Right lobe of liver (tissue), 6 donors: Measurements from ENCODE around the gene IL15RA. TPM values are rescaled to one million over a fixed set of nuclear protein-coding genes. Genes with fewer than 3 reads are reported as not detected.
"Not testable (repeated sequence)": the region's sequence is repeated elsewhere in the genome, so short reads cannot be mapped to it uniquely, and the experiment has no call there.

Experiments used
- ATAC-seq, 4 donors: fragments of 200-7000 bp; cut with Tn5 transposase; one replicate each; pipeline ENCODE4 v1.9.1; 2020; ENCODE audit warnings: mild to moderate bottlenecking in 4 of 4, moderate library complexity in 4 of 4
- DNase-seq, 3 donors: peaks; one replicate each; pipeline ENCODE4 v3.0.0-alpha.2; 2020
- H3K27ac ChIP-seq, 3 donors: fragments of 200-600 bp; one replicate each; pipeline ENCODE4 v1.8.0; 2022
- H3K27me3 ChIP-seq, 2 donors: fragments of 200-600 bp; one replicate each; pipeline ENCODE4 v1.8.0; 2022
- H3K36me3 ChIP-seq, 4 donors: fragments of 200-600 bp; sonication (generic) in 1 of 4; one replicate each; pipeline versions ENCODE4 v1.5.1 to v1.8.0; 2017 to 2022; ENCODE audit warnings: control low read depth in 1 of 4
- H3K4me1 ChIP-seq, 4 donors: fragments of 200-600 bp; sonication (generic) in 1 of 4; one replicate each; pipeline versions ENCODE4 v1.5.1 to v1.8.0; 2017 to 2022; ENCODE audit warnings: control low read depth in 1 of 4
- H3K4me3 ChIP-seq, 3 donors: fragments of 200-600 bp; one replicate each; pipeline ENCODE4 v1.8.0; 2022
- H3K9me3 ChIP-seq, 4 donors: fragments of 200-600 bp; sonication (generic) in 1 of 4; one replicate each; pipeline versions ENCODE4 v1.5.1 to v1.8.0; 2017 to 2022; ENCODE audit warnings: control low read depth in 1 of 4
- POLR2A ChIP-seq: fragments of 450-650 bp; IDR thresholded peaks from one replicate; pipeline ENCODE4 v1.6.1; 2017; ENCODE audit warnings: antibody characterized with exemption, mild to moderate bottlenecking
- WGBS: methylation state at CpG from one replicate; pipeline ENCODE4 v1.1.6; 2018; ENCODE audit warnings: low coverage, low lambda C conversion rate; ENCODE audit not compliant: insufficient coverage; ENCODE audit errors: missing lambda C conversion rate; 5-methylcytosine and 5-hydroxymethylcytosine counted together
- intact Hi-C, 2 donors: fragments of 100-400 bp; cut with DNase I; formaldehyde crosslinking; loops; one replicate each; pipeline versions ENCODE4 v1.11.2 to v1.14.1; 2022
- total RNA-seq, 6 experiments: library from RNA; depleted of rRNA in 2 of 6; stranded (reverse); fragments of >200 nt in 2 of 6; fragmentation: NEBNext Ultra II Directional in 3 of 6; extraction: Animal tissue kit (Norgen Biotek cat#: 25700) in 3 of 6; gene quantifications; one replicate each; pipeline versions ENCODE4 v1.1.0 to v1.2.4, GENCODE V29; 2016 to 2023
- TF ChIP-seq, protein P1 (sequence below), 4 donors: fragments of 200-600 bp in 3 of 4; fragments of 450-650 bp in 1 of 4; IDR thresholded peaks; one replicate each; pipeline versions ENCODE4 v1.5.1 to v1.8.0; 2016 to 2022; ENCODE audit warnings: antibody characterized with exemption in 4 of 4, mild to moderate bottlenecking in 2 of 4
- donor health status: DM: no; HTN: yes; CAD: no.
- donor health status: DM: no; HTN: no; CAD: no.
- donor health status: DM: no; HTN: no; CAD: no.
- donor health status: DM: no; HTN: yes; CAD: no.
- donor health status: DM: no; HTN: yes; CAD: no.

The IL15RA gene
- total RNA-seq, 6 experiments from 2014 or later = 6.2 to 42.7 (median 13.3) TPM

DNA sequence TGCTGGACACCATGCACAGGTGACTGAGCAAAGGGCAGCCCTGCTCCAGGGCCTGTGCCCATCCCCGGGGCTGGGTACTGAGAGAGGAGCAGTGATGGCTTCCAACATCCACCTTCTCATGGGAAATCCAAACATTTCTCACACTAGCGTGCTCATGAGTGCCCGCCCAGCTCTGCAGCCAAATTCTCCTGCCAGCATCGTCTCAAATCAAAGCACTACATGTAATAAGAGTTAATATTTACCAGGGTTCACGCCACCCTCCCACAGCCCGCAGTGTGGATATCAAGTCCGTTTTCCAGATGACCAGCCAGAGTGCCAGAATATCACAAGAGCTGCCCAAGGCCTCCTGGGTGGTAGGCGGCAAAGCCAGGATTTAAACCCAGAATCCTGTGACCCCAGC is 12.1 kb downstream of the IL15RA start:
- peaks cover 0 to 1% (median under 1%) of the 10 kb centered on the region in 4 donors for H3K36me3 ChIP-seq
- peak overlapping the region; percentile 43 to 73 (median 58) for H3K27ac ChIP-seq
- 33% methylated on average over 8 of the region's 8 CpGs for WGBS
- DNase-seq (peak; percentile 78 to 94 (median 91)), ATAC-seq (peak; percentile 76 to 93 (median 92))
- H3K4me3 ChIP-seq = no peak overlapping the region
- H3K9me3 ChIP-seq = no peaks in the 10 kb centered on the region
- H3K4me1 ChIP-seq = peaks cover 0 to 33% (median 16%) of the 10 kb centered on the region in 4 donors
- H3K27me3 ChIP-seq = no peaks in the 10 kb centered on the region
- peak; percentile 71 for TF ChIP-seq POLR2A
- TF ChIP-seq, protein P1, sequence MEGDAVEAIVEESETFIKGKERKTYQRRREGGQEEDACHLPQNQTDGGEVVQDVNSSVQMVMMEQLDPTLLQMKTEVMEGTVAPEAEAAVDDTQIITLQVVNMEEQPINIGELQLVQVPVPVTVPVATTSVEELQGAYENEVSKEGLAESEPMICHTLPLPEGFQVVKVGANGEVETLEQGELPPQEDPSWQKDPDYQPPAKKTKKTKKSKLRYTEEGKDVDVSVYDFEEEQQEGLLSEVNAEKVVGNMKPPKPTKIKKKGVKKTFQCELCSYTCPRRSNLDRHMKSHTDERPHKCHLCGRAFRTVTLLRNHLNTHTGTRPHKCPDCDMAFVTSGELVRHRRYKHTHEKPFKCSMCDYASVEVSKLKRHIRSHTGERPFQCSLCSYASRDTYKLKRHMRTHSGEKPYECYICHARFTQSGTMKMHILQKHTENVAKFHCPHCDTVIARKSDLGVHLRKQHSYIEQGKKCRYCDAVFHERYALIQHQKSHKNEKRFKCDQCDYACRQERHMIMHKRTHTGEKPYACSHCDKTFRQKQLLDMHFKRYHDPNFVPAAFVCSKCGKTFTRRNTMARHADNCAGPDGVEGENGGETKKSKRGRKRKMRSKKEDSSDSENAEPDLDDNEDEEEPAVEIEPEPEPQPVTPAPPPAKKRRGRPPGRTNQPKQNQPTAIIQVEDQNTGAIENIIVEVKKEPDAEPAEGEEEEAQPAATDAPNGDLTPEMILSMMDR (IDR thresholded peaks at IDR 0.05) = peak in 2 of 4 donors; percentile 4
- intact Hi-C loops = no loop called here

DNA sequence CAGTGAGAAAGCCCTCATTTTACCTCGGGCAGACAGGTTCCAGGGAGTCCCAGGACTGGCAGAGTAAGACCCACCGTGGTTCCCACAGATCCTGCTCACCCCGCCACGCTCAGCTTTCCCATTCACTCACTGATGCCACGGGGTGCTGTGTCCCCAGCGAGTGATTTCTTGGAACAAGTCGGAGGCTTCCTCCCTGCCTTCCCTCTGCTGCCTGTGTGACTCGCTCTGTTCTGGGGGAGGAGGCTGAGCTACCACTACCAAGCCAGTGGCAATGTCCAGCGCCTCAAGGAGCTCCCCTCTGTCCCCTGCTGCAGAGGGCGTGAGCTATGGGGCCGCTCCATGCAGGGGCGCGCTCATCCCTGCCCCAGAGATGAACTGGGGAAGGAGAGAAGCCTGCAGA is 12.6 kb downstream of the IL15RA start:
- TF ChIP-seq, protein P1 (IDR thresholded peaks at IDR 0.05) = no peak
- TF ChIP-seq POLR2A = no peak
- H3K4me1 ChIP-seq = peaks cover 0 to 33% (median 13%) of the 10 kb centered on the region in 4 donors
- no peaks in the 10 kb centered on the region for H3K27me3 ChIP-seq
- peak overlapping the region; percentile 33 to 73 (median 39) for H3K27ac ChIP-seq
- H3K36me3 ChIP-seq = peaks cover 0 to 5% (median 2%) of the 10 kb centered on the region in 4 donors
- peak in 1 of 4 donors; percentile 7 for ATAC-seq
- no CpG with 5 or more reads among the region's 13 CpGs for WGBS
- no peaks in the 10 kb centered on the region for H3K9me3 ChIP-seq
- H3K4me3 ChIP-seq = no peak overlapping the region
- intact Hi-C loops = no loop called here
- DNase-seq = no peak

DNA sequence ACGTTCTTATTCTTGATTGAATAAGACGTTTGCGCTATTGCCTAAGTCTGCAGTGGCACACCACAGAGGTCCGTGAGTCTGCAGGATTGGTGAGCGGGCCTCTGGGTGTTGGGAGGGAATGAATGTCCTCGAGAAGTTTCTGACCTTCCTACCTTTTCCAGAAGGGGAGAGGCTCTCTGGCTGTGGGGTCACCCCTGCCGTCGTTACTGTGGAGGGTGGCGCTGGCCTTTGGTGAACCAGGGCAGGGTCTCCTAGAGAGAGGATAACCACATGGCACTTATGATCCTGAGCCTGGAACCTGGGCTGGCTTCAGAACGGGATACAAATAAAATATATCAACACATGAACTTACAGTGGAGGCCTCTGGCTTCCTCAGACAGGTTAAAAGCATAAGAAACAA is 13.8 kb downstream of the IL15RA start:
- Histone ChIP-seq H3K4me3 (no peak overlapping the region), H3K9me3 (no peaks in the 10 kb centered on the region), H3K36me3 (peaks cover 0 to 11% (median 7%) of the 10 kb centered on the region in 4 donors), H3K4me1 (peaks cover 0 to 25% (median 12%) of the 10 kb centered on the region in 4 donors), H3K27ac (no peak overlapping the region), H3K27me3 (no peaks in the 10 kb centered on the region)
- TF ChIP-seq, protein P1 (IDR thresholded peaks at IDR 0.05) = no peak
- intact Hi-C loops = no loop called here
- ATAC-seq (no peak), DNase-seq (peak in 2 of 3 donors; percentile 2 to 32)
- 85% methylated on average over 9 of the region's 10 CpGs for WGBS

DNA sequence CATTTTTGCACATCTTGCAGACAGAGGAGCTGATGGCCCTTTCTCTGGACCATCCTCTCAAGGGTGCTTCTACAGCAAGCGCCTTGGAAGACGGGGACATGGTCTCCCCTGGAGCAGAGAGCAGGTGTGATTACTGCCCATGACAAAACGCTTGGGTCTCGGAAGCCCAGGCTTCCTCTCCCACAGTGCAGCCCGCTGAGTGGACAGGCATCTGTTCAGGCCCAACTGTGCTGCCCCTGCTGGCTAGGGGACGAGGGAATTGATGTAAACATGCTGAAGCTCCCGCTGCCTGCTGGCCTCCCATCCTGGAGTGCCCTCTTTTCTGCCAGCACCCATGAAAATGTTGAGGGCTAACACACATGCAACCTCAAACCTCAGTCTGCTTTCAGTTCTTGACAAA is 14.3 kb downstream of the IL15RA start:
- WGBS = no CpG with 5 or more reads among the region's 7 CpGs
- H3K27me3 ChIP-seq = no peaks in the 10 kb centered on the region
- H3K4me1 ChIP-seq = peaks cover 0 to 20% (median 9%) of the 10 kb centered on the region in 4 donors
- H3K4me3 ChIP-seq = no peak overlapping the region
- intact Hi-C loops = no loop called here
- peak in 2 of 3 donors; percentile 10 to 37 for DNase-seq
- peaks cover 0 to 11% (median 7%) of the 10 kb centered on the region in 4 donors for H3K36me3 ChIP-seq
- no peak overlapping the region for H3K27ac ChIP-seq
- TF ChIP-seq, protein P1 (IDR thresholded peaks at IDR 0.05) = no peak
- TF ChIP-seq POLR2A = no peak
- no peak for ATAC-seq
- no peaks in the 10 kb centered on the region for H3K9me3 ChIP-seq

DNA sequence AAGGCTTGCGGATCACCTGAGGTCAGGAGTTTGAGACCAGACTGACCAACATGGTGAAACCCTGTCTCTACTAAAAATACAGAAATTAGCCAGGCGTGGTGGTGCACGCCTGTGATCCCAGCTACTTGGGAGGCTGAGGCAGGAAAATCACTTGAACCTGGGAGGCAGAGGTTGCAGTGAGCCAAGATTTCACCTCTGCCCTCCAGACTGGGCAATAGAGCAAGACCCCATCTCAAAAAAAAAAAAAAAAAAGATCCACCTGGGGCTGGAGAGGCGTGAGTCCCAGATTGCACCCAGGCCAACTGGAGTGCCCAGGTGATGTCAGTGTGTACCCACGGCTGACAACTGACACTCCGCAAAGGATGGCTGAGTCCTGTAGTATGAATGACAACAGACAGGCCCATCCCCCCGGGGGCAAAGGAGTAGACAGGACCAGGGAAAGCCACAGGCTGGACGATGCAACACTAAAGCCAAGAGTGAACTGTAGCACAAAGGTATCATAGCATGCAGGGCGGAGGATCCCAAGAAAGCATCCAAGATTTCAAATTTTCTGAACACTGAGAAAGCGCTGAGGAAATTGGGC is 14.9 kb downstream of the IL15RA start:
- intact Hi-C loops, H3K27ac ChIP-seq, H3K9me3 ChIP-seq, H3K27me3 ChIP-seq, H3K4me3 ChIP-seq, ATAC-seq: not testable (repeated sequence)
- WGBS = 88% methylated on average over 9 of the region's 10 CpGs
- peaks cover 0 to 11% (median 9%) of the 10 kb centered on the region in 4 donors for H3K36me3 ChIP-seq
- peaks cover 0 to 20% (median 9%) of the 10 kb centered on the region in 4 donors for H3K4me1 ChIP-seq
- peak in 2 of 3 donors; percentile 11 to 42 for DNase-seq
